A549 (cell line): ENCODE results near the gene SMIM21. TPM values are rescaled to one million over a fixed set of nuclear protein-coding genes. Genes with fewer than 3 reads are reported as not detected.

Experiments used
- ATAC-seq, 2 experiments: fragments of 200-7000 bp in 1 of 2; fragments of >200 bp in 1 of 2; cut with Nextera tagmentation in 1 of 2; cut with Tn5 transposase in 1 of 2; 3 replicates each; pipeline versions ENCODE4 v1.8.0 to v1.9.1; 2018 to 2020; ENCODE audit warnings: mild to moderate bottlenecking in 1 of 2, moderate library complexity in 1 of 2
- CTCF ChIA-PET: fragments of 300-600 bp; sonication (Branson Sonifier 250); formaldehyde crosslinking; extraction: SDS; loops from one replicate; lab custom pipeline; 2021; ENCODE audit warnings: antibody characterized with exemption, inconsistent platforms; lab: Yijun Ruan, JAX
- POLR2A ChIA-PET: fragments of 350-600 bp; formaldehyde crosslinking; extraction: SDS; loops from one replicate; lab custom pipeline; 2021; ENCODE audit warnings: antibody characterized with exemption, inconsistent platforms; lab: Yijun Ruan, JAX
- DNase-seq, 2 experiments: peaks; one replicate each; pipeline versions ENCODE4 v3.0.0 to v3.0.0-alpha.2; 2011 to 2016; ENCODE audit warnings: low read depth in 1 of 2, low spot score in 1 of 2
- FAIRE-seq: peaks from 2 replicates; lab custom pipeline; 2011; peaks lifted over from hg19 to GRCh38; lab: Jason Lieb, UNC
- H3K27ac ChIP-seq, 2 experiments: fragments of >200 bp; sonication (Bioruptor Twin); formaldehyde crosslinking; 3 replicates each; pipeline ENCODE4 v1.5.1; 2016 to 2017
- H3K4me1 ChIP-seq: fragments of >200 bp; sonication (Bioruptor Twin); formaldehyde crosslinking; 3 replicates; pipeline ENCODE4 v1.6.1; 2016
- H3K4me2 ChIP-seq: fragments of >200 bp; sonication (Bioruptor Twin); formaldehyde crosslinking; 3 replicates; pipeline ENCODE4 v1.6.1; 2016
- H3K4me3 ChIP-seq: fragments of >200 bp; sonication (Bioruptor Twin); formaldehyde crosslinking; 3 replicates; pipeline ENCODE4 v1.5.1; 2016
- H3K9me3 ChIP-seq: fragments of >200 bp; sonication (Bioruptor Twin); formaldehyde crosslinking; 3 replicates; pipeline ENCODE4 v1.6.1; 2016
- CBX2 ChIP-seq: fragments of 200-600 bp; sonication (generic); IDR thresholded peaks from 2 replicates; pipeline ENCODE4 v1.6.1; 2016; ENCODE audit warnings: low read depth, mild to moderate bottlenecking, borderline replicate concordance
- CHD2 ChIP-seq: fragments of 150-350 bp; IDR thresholded peaks from 2 replicates; pipeline ENCODE4 v1.6.1; 2014; ENCODE audit warnings: low read length; ENCODE audit not compliant: partially characterized antibody
- CHD4 ChIP-seq: fragments of 200-600 bp; sonication (generic); IDR thresholded peaks from 2 replicates; pipeline ENCODE4 v1.6.1; 2016; ENCODE audit warnings: antibody characterized with exemption, mild to moderate bottlenecking, borderline replicate concordance
- EHMT2 ChIP-seq: fragments of 200-600 bp; sonication (generic); IDR thresholded peaks from 2 replicates; pipeline ENCODE4 v1.6.1; 2016; ENCODE audit warnings: antibody characterized with exemption, low read depth, mild to moderate bottlenecking, moderate library complexity
- HOXB13 ChIP-seq: fragments of 250-450 bp; sonication (Bioruptor Pico); IDR thresholded peaks from 2 replicates; pipeline ENCODE4 v1.5.0; 2020; ENCODE audit warnings: low read depth, mild to moderate bottlenecking, moderate library complexity
- KDM1A ChIP-seq: fragments of 200-600 bp; sonication (generic); IDR thresholded peaks from 2 replicates; pipeline ENCODE4 v1.6.1; 2016; ENCODE audit warnings: low read depth, mild to moderate bottlenecking
- MAZ ChIP-seq: fragments of 150-350 bp; IDR thresholded peaks from 2 replicates; pipeline ENCODE4 v1.6.1; 2014; ENCODE audit warnings: antibody characterized with exemption, low read depth, low read length, borderline replicate concordance
- NFE2L2 ChIP-seq: fragments of 150-350 bp; conservative IDR thresholded peaks from 2 replicates; pipeline ENCODE4 v1.6.1; 2014; ENCODE audit warnings: low read length
- NR3C1 ChIP-seq: fragments of >200 bp; sonication (Bioruptor Twin); formaldehyde crosslinking; IDR thresholded peaks from 3 replicates; pipeline ENCODE4 v1.6.1; 2017
- POLR2A ChIP-seq: IDR thresholded peaks from 2 replicates; pipeline ENCODE4 v1.6.1; 2012; ENCODE audit warnings: mild to moderate bottlenecking, low read length
- POLR2AphosphoS2 ChIP-seq: conservative IDR thresholded peaks from 2 replicates; pipeline ENCODE4 v1.6.1; 2012; ENCODE audit warnings: low read length, improper control_type of control experiment, inconsistent platforms
- RARB ChIP-seq: fragments of 250-450 bp; sonication (Bioruptor Pico); IDR thresholded peaks from 2 replicates; pipeline ENCODE4 v1.8.0; 2021; ENCODE audit warnings: mild to moderate bottlenecking, moderate library complexity
- RNF2 ChIP-seq: fragments of 200-600 bp; sonication (generic); IDR thresholded peaks from 2 replicates; pipeline ENCODE4 v1.6.1; 2016; ENCODE audit warnings: low read depth, mild to moderate bottlenecking, antibody characterized with exemption, moderate library complexity, borderline replicate concordance
- TFCP2L1 ChIP-seq: fragments of 250-450 bp; sonication (Bioruptor Pico); IDR thresholded peaks from 2 replicates; pipeline ENCODE4 v1.5.0; 2021; ENCODE audit warnings: mild to moderate bottlenecking
- TP53 ChIP-seq: fragments of 250-450 bp; sonication (Bioruptor Pico); IDR thresholded peaks from 2 replicates; pipeline ENCODE4 v1.5.0; 2021; ENCODE audit warnings: mild to moderate bottlenecking, moderate library complexity
- ZC3H11A ChIP-seq: fragments of 450-650 bp; IDR thresholded peaks from 2 replicates; pipeline ENCODE4 v1.6.1; 2014; ENCODE audit warnings: antibody characterized with exemption, mild to moderate bottlenecking
- ZNF302 ChIP-seq: fragments of 250-450 bp; sonication (Bioruptor Pico); IDR thresholded peaks from 2 replicates; pipeline ENCODE4 v1.9.0; 2021; ENCODE audit warnings: inconsistent platforms, mild to moderate bottlenecking, moderate library complexity
- ZSCAN20 ChIP-seq: fragments of 250-450 bp; sonication (Bioruptor Pico); IDR thresholded peaks from 2 replicates; pipeline ENCODE4 v1.8.0; 2022; ENCODE audit warnings: mild to moderate bottlenecking, moderate library complexity
- WGBS: methylation state at CpG from one replicate; pipeline ENCODE4 v1.1.6; 2017; ENCODE audit errors: missing lambda C conversion rate; 5-methylcytosine and 5-hydroxymethylcytosine counted together
- polyA plus RNA-seq, 4 experiments: library from polyadenylated mRNA; depleted of rRNA in 3 of 4; stranded (reverse); fragments of >200 nt; fragmentation: RNase III in 1 of 4; extraction: RNeasy Plus Mini Kit Qiagen cat#74134 plus additional on column Dnase treatment in 1 of 4; gene quantifications; 2 replicates in 3 of 4; 3 replicates in 1 of 4; pipeline ENCODE4 v1.2.3, GENCODE V29; 2011 to 2017
- TF ChIP-seq, protein P1 (sequence below): fragments of 200-600 bp; sonication (generic); IDR thresholded peaks from 2 replicates; pipeline ENCODE4 v1.6.1; 2016; ENCODE audit warnings: antibody characterized with exemption, mild to moderate bottlenecking, moderate library complexity
- TF ChIP-seq, protein P2 (sequence below): fragments of >200 bp; sonication (Bioruptor Twin); formaldehyde crosslinking; IDR thresholded peaks from 3 replicates; pipeline ENCODE4 v1.5.1; 2016
- TF ChIP-seq, protein P3 (sequence below): IDR thresholded peaks from 2 replicates; pipeline ENCODE4 v1.6.1; 2012
- TF ChIP-seq, protein P4 (sequence below): fragments of >200 bp; sonication (Bioruptor Twin); formaldehyde crosslinking; IDR thresholded peaks from 2 replicates; pipeline ENCODE4 v1.6.1; 2016

The SMIM21 gene
- polyA plus RNA-seq, 2 of the 4 experiments (the other 2 are of a cell fraction), result not detected

DNA sequence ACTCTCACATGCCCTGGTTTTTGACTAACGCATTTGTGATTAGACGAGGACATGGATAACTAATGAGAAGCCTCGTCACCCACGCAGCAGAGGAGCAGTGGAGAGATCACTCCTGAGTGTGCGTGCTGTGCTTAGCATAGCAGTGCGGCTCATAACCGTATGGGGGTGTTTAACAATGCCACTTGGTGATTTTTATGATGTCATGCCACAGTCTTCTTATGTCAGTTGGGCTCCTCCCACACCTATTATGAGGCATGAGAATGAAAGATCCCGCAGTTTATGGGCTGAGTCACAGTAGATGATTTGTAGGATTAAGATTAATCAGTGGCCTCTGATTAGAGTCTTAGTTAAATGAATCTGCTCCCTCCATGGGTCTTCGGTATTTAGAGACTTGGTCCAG, 2.5 kb upstream of the SMIM21 start:
- Histone ChIP-seq H3K9me3 (no peaks in the 10 kb centered on the region), H3K27ac (no peak overlapping the region), H3K4me1 (no peaks in the 10 kb centered on the region), H3K4me3 (no peak overlapping the region), H3K4me2 (no peak overlapping the region)
- CTCF ChIA-PET, result no interaction called here
- WGBS, result 85% methylated on average over 9 of the region's 9 CpGs
- POLR2A ChIA-PET, result no interaction called here
- TF ChIP-seq KDM1A, result no peak
- TF ChIP-seq, protein P1, sequence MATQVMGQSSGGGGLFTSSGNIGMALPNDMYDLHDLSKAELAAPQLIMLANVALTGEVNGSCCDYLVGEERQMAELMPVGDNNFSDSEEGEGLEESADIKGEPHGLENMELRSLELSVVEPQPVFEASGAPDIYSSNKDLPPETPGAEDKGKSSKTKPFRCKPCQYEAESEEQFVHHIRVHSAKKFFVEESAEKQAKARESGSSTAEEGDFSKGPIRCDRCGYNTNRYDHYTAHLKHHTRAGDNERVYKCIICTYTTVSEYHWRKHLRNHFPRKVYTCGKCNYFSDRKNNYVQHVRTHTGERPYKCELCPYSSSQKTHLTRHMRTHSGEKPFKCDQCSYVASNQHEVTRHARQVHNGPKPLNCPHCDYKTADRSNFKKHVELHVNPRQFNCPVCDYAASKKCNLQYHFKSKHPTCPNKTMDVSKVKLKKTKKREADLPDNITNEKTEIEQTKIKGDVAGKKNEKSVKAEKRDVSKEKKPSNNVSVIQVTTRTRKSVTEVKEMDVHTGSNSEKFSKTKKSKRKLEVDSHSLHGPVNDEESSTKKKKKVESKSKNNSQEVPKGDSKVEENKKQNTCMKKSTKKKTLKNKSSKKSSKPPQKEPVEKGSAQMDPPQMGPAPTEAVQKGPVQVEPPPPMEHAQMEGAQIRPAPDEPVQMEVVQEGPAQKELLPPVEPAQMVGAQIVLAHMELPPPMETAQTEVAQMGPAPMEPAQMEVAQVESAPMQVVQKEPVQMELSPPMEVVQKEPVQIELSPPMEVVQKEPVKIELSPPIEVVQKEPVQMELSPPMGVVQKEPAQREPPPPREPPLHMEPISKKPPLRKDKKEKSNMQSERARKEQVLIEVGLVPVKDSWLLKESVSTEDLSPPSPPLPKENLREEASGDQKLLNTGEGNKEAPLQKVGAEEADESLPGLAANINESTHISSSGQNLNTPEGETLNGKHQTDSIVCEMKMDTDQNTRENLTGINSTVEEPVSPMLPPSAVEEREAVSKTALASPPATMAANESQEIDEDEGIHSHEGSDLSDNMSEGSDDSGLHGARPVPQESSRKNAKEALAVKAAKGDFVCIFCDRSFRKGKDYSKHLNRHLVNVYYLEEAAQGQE, result no peak
- TF ChIP-seq CBX2, result no peak
- no peak for TF ChIP-seq EHMT2
- no peak for TF ChIP-seq RARB (CRISPR knock-in tag)
- no peak for TF ChIP-seq CHD2
- TF ChIP-seq RNF2, result no peak
- TF ChIP-seq NFE2L2, result no peak
- ATAC-seq (no peak), FAIRE-seq (no peak), DNase-seq (no peak)

DNA sequence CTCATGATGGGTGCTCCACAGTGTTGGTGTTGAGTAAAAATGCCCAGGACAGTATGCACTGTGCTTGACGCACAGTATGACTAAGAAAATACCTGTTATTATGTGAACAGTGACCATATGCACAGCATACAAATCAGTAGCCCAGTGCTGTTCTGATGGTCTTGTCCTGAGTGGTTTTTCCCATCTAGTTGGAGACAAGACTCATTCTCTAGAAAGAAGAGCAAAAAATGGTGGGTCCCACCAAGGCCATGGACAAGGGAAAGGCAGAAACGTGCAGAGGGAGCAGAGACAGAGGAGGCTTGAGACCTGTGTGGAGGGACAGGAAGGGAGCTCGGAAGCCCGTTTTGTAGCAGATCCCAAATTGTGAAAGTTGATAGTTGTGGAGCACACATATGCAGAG, 987 bp upstream of the SMIM21 start:
- no peak for ATAC-seq
- WGBS, result 69% methylated on average over 4 of the region's 4 CpGs
- Histone ChIP-seq H3K9me3 (no peaks in the 10 kb centered on the region), H3K4me2 (no peak overlapping the region), H3K4me1 (no peaks in the 10 kb centered on the region), H3K4me3 (no peak overlapping the region), H3K27ac (no peak overlapping the region)
- POLR2A ChIA-PET, result no interaction called here
- DNase-seq, result no peak
- TF ChIP-seq KDM1A, result no peak
- TF ChIP-seq MAZ, result no peak
- TF ChIP-seq, protein P2, sequence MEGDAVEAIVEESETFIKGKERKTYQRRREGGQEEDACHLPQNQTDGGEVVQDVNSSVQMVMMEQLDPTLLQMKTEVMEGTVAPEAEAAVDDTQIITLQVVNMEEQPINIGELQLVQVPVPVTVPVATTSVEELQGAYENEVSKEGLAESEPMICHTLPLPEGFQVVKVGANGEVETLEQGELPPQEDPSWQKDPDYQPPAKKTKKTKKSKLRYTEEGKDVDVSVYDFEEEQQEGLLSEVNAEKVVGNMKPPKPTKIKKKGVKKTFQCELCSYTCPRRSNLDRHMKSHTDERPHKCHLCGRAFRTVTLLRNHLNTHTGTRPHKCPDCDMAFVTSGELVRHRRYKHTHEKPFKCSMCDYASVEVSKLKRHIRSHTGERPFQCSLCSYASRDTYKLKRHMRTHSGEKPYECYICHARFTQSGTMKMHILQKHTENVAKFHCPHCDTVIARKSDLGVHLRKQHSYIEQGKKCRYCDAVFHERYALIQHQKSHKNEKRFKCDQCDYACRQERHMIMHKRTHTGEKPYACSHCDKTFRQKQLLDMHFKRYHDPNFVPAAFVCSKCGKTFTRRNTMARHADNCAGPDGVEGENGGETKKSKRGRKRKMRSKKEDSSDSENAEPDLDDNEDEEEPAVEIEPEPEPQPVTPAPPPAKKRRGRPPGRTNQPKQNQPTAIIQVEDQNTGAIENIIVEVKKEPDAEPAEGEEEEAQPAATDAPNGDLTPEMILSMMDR, result no peak
- TF ChIP-seq, protein P3, sequence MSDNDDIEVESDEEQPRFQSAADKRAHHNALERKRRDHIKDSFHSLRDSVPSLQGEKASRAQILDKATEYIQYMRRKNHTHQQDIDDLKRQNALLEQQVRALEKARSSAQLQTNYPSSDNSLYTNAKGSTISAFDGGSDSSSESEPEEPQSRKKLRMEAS, result no peak
- no peak for TF ChIP-seq ZC3H11A
- no peak for TF ChIP-seq CHD4
- no peak for TF ChIP-seq TP53 (CRISPR knock-in tag)
- no peak for TF ChIP-seq POLR2AphosphoS2
- TF ChIP-seq NFE2L2, result no peak
- TF ChIP-seq HOXB13 (CRISPR knock-in tag), result no peak
- TF ChIP-seq CBX2, result no peak
- no peak for TF ChIP-seq ZSCAN20 (CRISPR knock-in tag)
- no peak for TF ChIP-seq TFCP2L1
- no peak for TF ChIP-seq ZNF302 (CRISPR knock-in tag)
- TF ChIP-seq NR3C1, result no peak
- TF ChIP-seq, protein P4, sequence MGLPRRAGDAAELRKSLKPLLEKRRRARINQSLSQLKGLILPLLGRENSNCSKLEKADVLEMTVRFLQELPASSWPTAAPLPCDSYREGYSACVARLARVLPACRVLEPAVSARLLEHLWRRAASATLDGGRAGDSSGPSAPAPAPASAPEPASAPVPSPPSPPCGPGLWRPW, result no peak
- TF ChIP-seq POLR2A, result no peak
- no peak for FAIRE-seq
- CTCF ChIA-PET, result interaction anchor here (0.9 kb wide), 1 partner anchor 11 kb away, joined by 3 read pairs; no protein-coding TSS in a partner anchor
